ENCODE results near the gene CLEC2D.

DNA sequence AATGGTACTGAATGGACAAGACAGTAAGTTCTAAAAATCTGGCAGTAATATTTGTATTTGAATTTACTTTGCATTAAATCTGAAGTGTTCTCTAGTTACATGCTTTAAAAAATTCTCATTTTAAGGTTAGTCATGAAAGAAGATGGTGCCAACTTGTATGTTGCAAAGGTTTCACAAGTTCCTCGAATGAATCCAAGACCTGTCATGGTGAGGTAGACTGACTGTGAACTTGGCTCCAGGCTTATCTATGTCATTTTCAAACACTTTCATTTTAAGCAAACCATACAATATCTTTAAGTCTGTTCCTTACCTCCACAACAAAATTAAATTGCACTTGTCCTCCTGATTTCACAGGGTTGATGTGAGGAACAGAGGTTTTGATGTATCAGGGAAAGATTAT lies 23.4 kb downstream of the CLEC2D start:
- TF ChIP-seq, protein P1, sequence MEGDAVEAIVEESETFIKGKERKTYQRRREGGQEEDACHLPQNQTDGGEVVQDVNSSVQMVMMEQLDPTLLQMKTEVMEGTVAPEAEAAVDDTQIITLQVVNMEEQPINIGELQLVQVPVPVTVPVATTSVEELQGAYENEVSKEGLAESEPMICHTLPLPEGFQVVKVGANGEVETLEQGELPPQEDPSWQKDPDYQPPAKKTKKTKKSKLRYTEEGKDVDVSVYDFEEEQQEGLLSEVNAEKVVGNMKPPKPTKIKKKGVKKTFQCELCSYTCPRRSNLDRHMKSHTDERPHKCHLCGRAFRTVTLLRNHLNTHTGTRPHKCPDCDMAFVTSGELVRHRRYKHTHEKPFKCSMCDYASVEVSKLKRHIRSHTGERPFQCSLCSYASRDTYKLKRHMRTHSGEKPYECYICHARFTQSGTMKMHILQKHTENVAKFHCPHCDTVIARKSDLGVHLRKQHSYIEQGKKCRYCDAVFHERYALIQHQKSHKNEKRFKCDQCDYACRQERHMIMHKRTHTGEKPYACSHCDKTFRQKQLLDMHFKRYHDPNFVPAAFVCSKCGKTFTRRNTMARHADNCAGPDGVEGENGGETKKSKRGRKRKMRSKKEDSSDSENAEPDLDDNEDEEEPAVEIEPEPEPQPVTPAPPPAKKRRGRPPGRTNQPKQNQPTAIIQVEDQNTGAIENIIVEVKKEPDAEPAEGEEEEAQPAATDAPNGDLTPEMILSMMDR (IDR thresholded peaks at IDR 0.05) = no peak
- TF ChIP-seq POLR2AphosphoS5 (IDR thresholded peaks at IDR 0.05; ENCODE audit: insufficient read depth in 1 of 2, low read depth in 1 of 2) = no peak
- no peak for TF ChIP-seq POLR2A (IDR thresholded peaks at IDR 0.05)

All from vagina (tissue), 2 donors.